Neural cell (in vitro differentiated cells): ENCODE results near the gene ACKR4.

Experiments used
- EZH2 ChIP-seq: fragments of 200-600, 300-800 bp; shearing (Covaris generic), sonication (generic); IDR thresholded peaks from 2 replicates; pipeline ENCODE4 v1.6.1; 2014; ENCODE audit warnings: antibody characterized with exemption, low read length, borderline replicate concordance, mild to moderate bottlenecking; ENCODE audit not compliant: insufficient read depth, poor library complexity, severe bottlenecking
- POLR2AphosphoS5 ChIP-seq: IDR thresholded peaks from 2 replicates; pipeline ENCODE4 v1.6.1; 2012
- SMC3 ChIP-seq: fragments of 450-650 bp; conservative IDR thresholded peaks from 2 replicates; pipeline ENCODE4 v1.6.1; 2014; ENCODE audit warnings: antibody characterized with exemption, mild to moderate bottlenecking, moderate library complexity; ENCODE audit not compliant: poor library complexity
- TAF1 ChIP-seq: IDR thresholded peaks from 2 replicates; pipeline ENCODE4 v1.6.1; 2012; ENCODE audit warnings: low read depth
- TF ChIP-seq, protein P1 (sequence below): fragments of 450-650 bp; IDR thresholded peaks from 2 replicates; pipeline ENCODE4 v1.5.1; 2014; ENCODE audit warnings: antibody characterized with exemption, mild to moderate bottlenecking, moderate library complexity; ENCODE audit not compliant: poor library complexity, severe bottlenecking

DNA sequence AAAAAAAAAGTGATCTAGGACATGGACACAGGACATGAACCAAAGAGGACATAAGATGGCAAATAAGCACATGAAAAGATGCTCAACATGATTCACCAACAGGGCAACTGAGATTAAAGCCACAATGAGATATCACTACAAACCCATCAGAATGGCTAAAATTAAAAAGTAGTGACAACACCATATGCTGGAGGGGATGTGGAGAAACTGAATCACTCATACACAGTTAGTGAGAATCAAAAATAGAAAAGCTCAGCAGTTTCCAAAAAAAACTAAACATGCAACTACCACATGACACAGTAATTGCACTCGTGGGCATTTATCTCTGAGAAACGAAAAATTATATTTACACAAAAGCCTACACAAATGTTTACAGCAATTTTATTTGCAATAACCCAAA is 27.9 kb upstream of the ACKR4 start:
- TF ChIP-seq POLR2AphosphoS5 (no peak), EZH2 (no peak), TAF1 (no peak), SMC3 (no peak)
- TF ChIP-seq, protein P1, sequence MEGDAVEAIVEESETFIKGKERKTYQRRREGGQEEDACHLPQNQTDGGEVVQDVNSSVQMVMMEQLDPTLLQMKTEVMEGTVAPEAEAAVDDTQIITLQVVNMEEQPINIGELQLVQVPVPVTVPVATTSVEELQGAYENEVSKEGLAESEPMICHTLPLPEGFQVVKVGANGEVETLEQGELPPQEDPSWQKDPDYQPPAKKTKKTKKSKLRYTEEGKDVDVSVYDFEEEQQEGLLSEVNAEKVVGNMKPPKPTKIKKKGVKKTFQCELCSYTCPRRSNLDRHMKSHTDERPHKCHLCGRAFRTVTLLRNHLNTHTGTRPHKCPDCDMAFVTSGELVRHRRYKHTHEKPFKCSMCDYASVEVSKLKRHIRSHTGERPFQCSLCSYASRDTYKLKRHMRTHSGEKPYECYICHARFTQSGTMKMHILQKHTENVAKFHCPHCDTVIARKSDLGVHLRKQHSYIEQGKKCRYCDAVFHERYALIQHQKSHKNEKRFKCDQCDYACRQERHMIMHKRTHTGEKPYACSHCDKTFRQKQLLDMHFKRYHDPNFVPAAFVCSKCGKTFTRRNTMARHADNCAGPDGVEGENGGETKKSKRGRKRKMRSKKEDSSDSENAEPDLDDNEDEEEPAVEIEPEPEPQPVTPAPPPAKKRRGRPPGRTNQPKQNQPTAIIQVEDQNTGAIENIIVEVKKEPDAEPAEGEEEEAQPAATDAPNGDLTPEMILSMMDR = no peak
